IMR-90 (cell line): ENCODE results near the gene VOPP1. TPM values are rescaled to one million over a fixed set of nuclear protein-coding genes. Genes with fewer than 3 reads are reported as not detected.

Experiments used
- ATAC-seq: fragments of 200-7000 bp; cut with Tn5 transposase; 2 replicates; pipeline ENCODE4 v1.9.1; 2020; ENCODE audit warnings: low read depth, mild to moderate bottlenecking, moderate library complexity
- BruUV-seq: library from RNA; stranded (reverse); fragments of 400-500 nt; replicated peaks from 2 replicates; lab custom pipeline; 2021; lab: Mats Ljungman, UMichigan
- CTCF ChIA-PET: fragments of 300-600 bp; formaldehyde crosslinking; extraction: SDS; loops from one replicate; lab custom pipeline; 2021; ENCODE audit warnings: antibody characterized with exemption; lab: Yijun Ruan, JAX
- POLR2A ChIA-PET: fragments of 300-600 bp; sonication (Branson Sonifier 250); formaldehyde crosslinking; loops from one replicate; lab custom pipeline; 2022; ENCODE audit warnings: antibody characterized with exemption; ENCODE audit not compliant: unreplicated experiment; lab: Charles Lee
- DNase-seq: peaks from one replicate; pipeline ENCODE4 v3.0.0; 2013
- H2AFZ ChIP-seq: replicated peaks from 2 replicates; pipeline ENCODE3; 2013; ENCODE audit warnings: low read length, mild to moderate bottlenecking; ENCODE audit not compliant: poor library complexity
- H2AK5ac ChIP-seq: 2 replicates; pipeline ENCODE4 v1.6.1; 2013; ENCODE audit warnings: low read depth, low read length, inconsistent platforms
- H2AK9ac ChIP-seq: replicated peaks from 2 replicates; pipeline ENCODE3; 2013; ENCODE audit warnings: mild to moderate bottlenecking, low read depth, low read length, moderate library complexity; ENCODE audit not compliant: poor library complexity
- H2BK120ac ChIP-seq: 2 replicates; pipeline ENCODE4 v1.6.1; 2013; ENCODE audit warnings: low read depth, low read length, inconsistent platforms
- H2BK15ac ChIP-seq: 3 replicates; pipeline ENCODE4 v1.6.1; 2013; ENCODE audit warnings: low read depth, low read length, inconsistent platforms
- H2BK20ac ChIP-seq: 2 replicates; pipeline ENCODE4 v1.6.1; 2013; ENCODE audit warnings: low read depth, mild to moderate bottlenecking, inconsistent platforms, low read length, moderate library complexity
- H2BK5ac ChIP-seq: 2 replicates; pipeline ENCODE4 v1.6.1; 2013; ENCODE audit warnings: mild to moderate bottlenecking, low read depth, low read length, inconsistent platforms; ENCODE audit not compliant: poor library complexity, severe bottlenecking
- H3K14ac ChIP-seq: replicated peaks from 2 replicates; pipeline ENCODE4 v1.6.1; 2013; ENCODE audit warnings: low read depth, low read length, inconsistent platforms
- H3K18ac ChIP-seq: 2 replicates; pipeline ENCODE4 v1.6.1; 2013; ENCODE audit warnings: low read depth, low read length, control low read depth
- H3K23ac ChIP-seq: 2 replicates; pipeline ENCODE4 v1.6.1; 2013; ENCODE audit warnings: low read depth, low read length, inconsistent platforms
- H3K27ac ChIP-seq: 2 replicates; pipeline ENCODE4 v1.5.1; 2013; ENCODE audit warnings: mild to moderate bottlenecking, control low read depth, low read length; ENCODE audit not compliant: insufficient read depth
- H3K27me3 ChIP-seq: 2 replicates; pipeline ENCODE4 v1.6.1; 2013; ENCODE audit warnings: low read length; ENCODE audit not compliant: control insufficient read depth, insufficient read depth
- H3K36me3 ChIP-seq: 2 replicates; pipeline ENCODE4 v1.6.1; 2013; ENCODE audit warnings: low read length, mixed read lengths; ENCODE audit not compliant: control insufficient read depth, insufficient read depth
- H3K4ac ChIP-seq: 2 replicates; pipeline ENCODE4 v1.6.1; 2013; ENCODE audit warnings: low read depth, low read length, inconsistent platforms
- H3K4me1 ChIP-seq: 2 replicates; pipeline ENCODE4 v1.6.1; 2013; ENCODE audit warnings: low read length, mixed read lengths; ENCODE audit not compliant: control insufficient read depth, insufficient read depth
- H3K4me2 ChIP-seq: 2 replicates; pipeline ENCODE4 v1.6.1; 2013; ENCODE audit warnings: low read depth, mild to moderate bottlenecking, control low read depth, low read length, moderate library complexity
- H3K4me3 ChIP-seq: 2 replicates; pipeline ENCODE4 v1.5.1; 2013; ENCODE audit warnings: low read depth, mild to moderate bottlenecking, control low read depth, low read length, moderate library complexity; ENCODE audit not compliant: insufficient read depth
- H3K56ac ChIP-seq: 2 replicates; pipeline ENCODE4 v1.6.1; 2013; ENCODE audit warnings: low read length, inconsistent platforms; ENCODE audit not compliant: insufficient read depth; ENCODE audit errors: extremely low read depth
- H3K79me1 ChIP-seq, 2 experiments: 2 replicates each; pipeline ENCODE4 v1.6.1; 2013; ENCODE audit warnings: low read length in 2 of 2, inconsistent platforms in 1 of 2, low read depth in 1 of 2
- H3K9ac ChIP-seq: 2 replicates; pipeline ENCODE4 v1.6.1; 2013; ENCODE audit warnings: low read depth, low read length, control low read depth
- H3K9me1 ChIP-seq: 2 replicates; pipeline ENCODE4 v1.6.1; 2013; ENCODE audit warnings: low read length, inconsistent platforms; ENCODE audit not compliant: insufficient read depth
- H3K9me3 ChIP-seq: 2 replicates; pipeline ENCODE4 v1.6.1; 2013; ENCODE audit warnings: low read length; ENCODE audit not compliant: control insufficient read depth, insufficient read depth
- H4K20me1 ChIP-seq: 2 replicates; pipeline ENCODE4 v1.6.1; 2013; ENCODE audit warnings: low read length, inconsistent platforms; ENCODE audit not compliant: insufficient read depth
- H4K5ac ChIP-seq: 2 replicates; pipeline ENCODE4 v1.6.1; 2013; ENCODE audit warnings: mild to moderate bottlenecking, low read depth, low read length, control low read depth
- H4K8ac ChIP-seq, 2 experiments: 2 replicates each; pipeline ENCODE4 v1.6.1; 2013; ENCODE audit warnings: low read depth in 2 of 2, low read length in 2 of 2, control low read depth in 1 of 2, inconsistent platforms in 1 of 2
- H4K91ac ChIP-seq: 2 replicates; pipeline ENCODE4 v1.6.1; 2013; ENCODE audit warnings: low read depth, low read length, inconsistent platforms; ENCODE audit not compliant: insufficient read depth
- MAFK ChIP-seq: IDR thresholded peaks from 2 replicates; pipeline ENCODE4 v1.6.1; 2012; ENCODE audit warnings: low read depth, low read length, improper control_type of control experiment
- RCOR1 ChIP-seq: IDR thresholded peaks from 2 replicates; pipeline ENCODE4 v1.6.1; 2012; ENCODE audit warnings: mild to moderate bottlenecking, low read length, improper control_type of control experiment; ENCODE audit not compliant: insufficient replicate concordance
- WGBS, 2 experiments: methylation state at CpG; one replicate each; pipeline versions ENCODE4 v1.1.5 to v1.1.7; 2013; ENCODE audit warnings: missing lambda C conversion rate in 2 of 2; ENCODE audit not compliant: insufficient read length in 1 of 2; ENCODE audit errors: extremely low coverage in 2 of 2; 5-methylcytosine and 5-hydroxymethylcytosine counted together
- dilution Hi-C: fragments of 300-500 bp; cut with HindIII; formaldehyde crosslinking; loops from one replicate; pipeline ENCODE4 v1.14.3; 2018; ENCODE audit warnings: low sequenced_read_pairs; ENCODE audit not compliant: unreplicated experiment
- in situ Hi-C: fragments of 300-500 bp; cut with MboI; formaldehyde crosslinking; loops from 3 replicates; pipeline ENCODE4 v1.14.3; 2019; ENCODE audit warnings: low sequenced_read_pairs, inconsistent platforms, mixed read lengths
- intact Hi-C: fragments of 100-400 bp; cut with micrococcal nuclease; formaldehyde crosslinking; loops from 2 replicates; pipeline ENCODE4 v1.10.0; 2022
- polyA plus RNA-seq, 3 experiments: library from polyadenylated mRNA; depleted of rRNA; stranded (reverse); fragments of >200 nt; gene quantifications; 2 replicates each; pipeline ENCODE4 v1.2.3, GENCODE V29; 2012; ENCODE audit warnings: low replicate concordance in 1 of 3
- total RNA-seq: library from RNA; depleted of rRNA; stranded (reverse); fragments of >200 nt; gene quantifications from 2 replicates; pipeline ENCODE4 v1.2.3, GENCODE V29; 2012

The VOPP1 gene
- total and polyA plus RNA-seq, 2 of the 4 experiments (the other 2 are of a cell fraction): 60.2 to 94.5 TPM

DNA sequence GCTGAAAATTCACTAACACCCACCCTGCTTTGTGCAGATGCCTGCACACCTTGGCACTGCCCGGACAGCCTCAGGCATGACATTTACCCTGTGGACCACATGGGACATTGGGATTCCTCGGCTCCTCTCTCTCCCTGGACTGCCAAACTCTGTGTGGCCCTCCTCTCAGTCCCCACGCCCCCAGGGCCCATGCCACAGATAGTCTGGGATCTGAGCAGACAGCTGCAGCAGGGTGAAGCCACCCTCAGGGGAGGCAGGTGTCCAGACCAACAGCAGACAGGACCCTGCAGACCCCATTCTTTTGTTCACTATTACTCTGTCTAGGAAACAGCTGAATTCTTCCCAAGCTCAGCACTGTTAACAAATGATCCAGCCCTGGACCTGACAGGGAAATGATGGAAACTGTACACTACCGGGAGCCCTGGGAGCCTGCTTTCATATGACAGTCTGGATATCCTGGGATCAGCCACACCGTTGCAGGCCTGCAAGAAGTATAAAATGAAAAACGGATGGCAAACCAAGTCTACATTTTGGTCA lies 83.4 kb downstream of the VOPP1 start:
- no peak overlapping the region for H2BK15ac ChIP-seq
- H3K36me3 ChIP-seq: peaks cover 29% of the 10 kb centered on the region
- H3K9ac ChIP-seq: no peak overlapping the region
- H3K56ac ChIP-seq: no peak overlapping the region
- no peak overlapping the region for H2BK120ac ChIP-seq
- in situ Hi-C loops (no loop called here), dilution Hi-C loops (no loop called here), intact Hi-C loops (no loop called here)
- CTCF ChIA-PET: no interaction called here
- no peak overlapping the region for H3K18ac ChIP-seq
- no peak overlapping the region for H3K4me3 ChIP-seq
- H3K79me1 ChIP-seq: peaks cover 15 to 59% of the 10 kb centered on the region in 2 experiments; a peak in 3 of 4 replicates
- no peak overlapping the region for H3K27ac ChIP-seq
- H3K4me2 ChIP-seq: no peak overlapping the region
- H3K4ac ChIP-seq: no peak overlapping the region
- WGBS, 2 experiments: 89% methylated on average over 3 of the region's 6 CpGs; no CpG with 5 or more reads in 1 of the 2 experiments
- H4K20me1 ChIP-seq: peaks cover 14% of the 10 kb centered on the region
- H2BK5ac ChIP-seq: no peak overlapping the region
- H3K4me1 ChIP-seq: peaks cover 8% of the 10 kb centered on the region; the same call in 1 of the 2 replicates
- no TSS peak for BruUV-seq
- POLR2A ChIA-PET: no interaction called here
- H4K8ac ChIP-seq: no peak overlapping the region
- TF ChIP-seq MAFK (no peak), RCOR1 (no peak)
- H3K14ac ChIP-seq: no peak overlapping the region
- DNase-seq (no peak), ATAC-seq (no peak)
- H3K27me3 ChIP-seq: no peaks in the 10 kb centered on the region
- H4K5ac ChIP-seq: no peak overlapping the region
- H2AK9ac ChIP-seq: no peak overlapping the region
- peak overlapping the region; percentile 14 for H2AFZ ChIP-seq
- H3K9me1 ChIP-seq: peaks cover 7% of the 10 kb centered on the region; the same call in 1 of the 2 replicates
- H2AK5ac ChIP-seq: no peak overlapping the region
- H3K23ac ChIP-seq: no peak overlapping the region
- H3K9me3 ChIP-seq: no peaks in the 10 kb centered on the region
- H4K91ac ChIP-seq: no peak overlapping the region
- no peak overlapping the region for H2BK20ac ChIP-seq
